Right renal pelvis (tissue), 4 donors: ENCODE data around the gene AP2B1. TPM values are rescaled to one million over a fixed set of nuclear protein-coding genes. Genes with fewer than 3 reads are reported as not detected.
"Not testable (repeated sequence)": the region's sequence is repeated elsewhere in the genome, so short reads cannot be mapped to it uniquely, and the experiment has no call there.

Experiments used
- DNase-seq, 4 donors: peaks; one replicate each; pipeline ENCODE4 v3.0.0-alpha.2; 2013; ENCODE audit warnings: low read depth in 4 of 4, low spot score in 3 of 4, missing footprints in 1 of 4
- polyA plus RNA-seq, 4 donors: library from polyadenylated mRNA; unstranded; fragments of 120-200 nt; gene quantifications; one replicate each; pipeline ENCODE4 v1.2.1, GENCODE V29; 2013; ENCODE audit not compliant: insufficient read length in 4 of 4

The AP2B1 gene
- polyA plus RNA-seq: 100 to 1,000 TPM; 119 to 139 (median 134) TPM

GRCh38 chr17:35587074-35587961 lies at the start of gene AP2B1:
TSS of gene AP2B1 (plus strand) at chr17:35587322. CDS start at chr17:35594031, 6,709 bp downstream.
- DNase-seq: peak; percentile 95 to 100 (median 96)

GRCh38 chr17:35537601-35538141 lies 49.5 kb upstream of the AP2B1 start, which contains the start of gene SLFN12L:
TSS of gene SLFN12L (minus strand) at chr17:35537678. CDS start at chr17:35522364, 15,314 bp downstream.
- no peak for DNase-seq

- no peak for DNase-seq
Measured at GRCh38 chr17:35539659-35540026, 47.5 kb upstream of the AP2B1 start.

- no peak for DNase-seq
Measured at GRCh38 chr17:35540589-35541404, 46.3 kb upstream of the AP2B1 start.

- no peak for DNase-seq
Measured at GRCh38 chr17:35541434-35541833, 45.7 kb upstream of the AP2B1 start.

- no peak for DNase-seq
Measured at GRCh38 chr17:35542990-35543389, 44.1 kb upstream of the AP2B1 start.

GRCh38 chr17:35543856-35544255 lies 43.3 kb upstream of the AP2B1 start:
- DNase-seq: no peak

- no peak for DNase-seq
Measured at GRCh38 chr17:35545150-35545549, 42.0 kb upstream of the AP2B1 start.

- no peak for DNase-seq
Measured at GRCh38 chr17:35546487-35546886, 40.6 kb upstream of the AP2B1 start.

- no peak for DNase-seq
Measured at GRCh38 chr17:35548208-35548810, 38.8 kb upstream of the AP2B1 start.

- DNase-seq: no peak
Measured at GRCh38 chr17:35548978-35549377, 38.1 kb upstream of the AP2B1 start.

GRCh38 chr17:35553310-35553709 lies 33.8 kb upstream of the AP2B1 start:
- no peak for DNase-seq

- DNase-seq: no peak
Measured at GRCh38 chr17:35554668-35555067, 32.5 kb upstream of the AP2B1 start.

- DNase-seq: no peak
Measured at GRCh38 chr17:35555691-35556090, 31.4 kb upstream of the AP2B1 start.

- DNase-seq: no peak
Measured at GRCh38 chr17:35557353-35557752, 29.8 kb upstream of the AP2B1 start.

GRCh38 chr17:35559495-35560210 lies 27.5 kb upstream of the AP2B1 start:
- no peak for DNase-seq

GRCh38 chr17:35560703-35561102 lies 26.4 kb upstream of the AP2B1 start, which contains the start of gene SLFN14:
TSS of gene SLFN14 (minus strand) at chr17:35560819. CDS start at chr17:35558062, 2,757 bp downstream.
- no peak for DNase-seq

- not testable (repeated sequence) for DNase-seq
Measured at GRCh38 chr17:35563181-35563580, 23.9 kb upstream of the AP2B1 start.

GRCh38 chr17:35566968-35567367 lies 20.2 kb upstream of the AP2B1 start:
- no peak for DNase-seq

GRCh38 chr17:35568561-35568960 lies 18.6 kb upstream of the AP2B1 start:
- DNase-seq: no peak
